Inflammatory macrophage treated with lipopolysaccharide for 1 hour (primary cell): ENCODE results near the gene FAM50B.

Experiments
- DNase-seq, 2 donors: peaks; one replicate each; pipeline ENCODE4 v3.0.0-alpha.2; 2020 to 2022

FAM50B gene

GRCh38 chr6:3875486-3875885 is 26.3 kb downstream of the FAM50B start:
- no peak for DNase-seq

DNA sequence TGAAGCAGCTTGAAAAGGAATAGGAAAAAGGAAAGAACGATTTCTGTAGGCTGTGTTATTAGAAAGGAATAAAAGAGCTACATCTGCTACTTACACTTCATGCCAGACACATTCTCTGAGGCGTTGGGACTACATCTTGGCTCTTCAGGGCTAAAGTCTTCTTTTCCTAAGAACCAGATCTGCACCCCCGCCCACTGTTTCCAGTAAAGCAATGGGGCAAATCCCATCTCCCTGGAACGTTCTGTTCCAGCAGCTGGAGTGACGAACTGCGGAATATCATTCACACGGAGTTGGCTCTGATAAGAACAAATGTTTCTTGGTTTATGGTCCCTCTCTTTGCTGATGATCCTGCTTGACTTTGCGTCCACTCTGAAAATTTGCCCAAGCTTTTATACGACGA is 26.9 kb downstream of the FAM50B start:
- DNase-seq: no peak

DNA sequence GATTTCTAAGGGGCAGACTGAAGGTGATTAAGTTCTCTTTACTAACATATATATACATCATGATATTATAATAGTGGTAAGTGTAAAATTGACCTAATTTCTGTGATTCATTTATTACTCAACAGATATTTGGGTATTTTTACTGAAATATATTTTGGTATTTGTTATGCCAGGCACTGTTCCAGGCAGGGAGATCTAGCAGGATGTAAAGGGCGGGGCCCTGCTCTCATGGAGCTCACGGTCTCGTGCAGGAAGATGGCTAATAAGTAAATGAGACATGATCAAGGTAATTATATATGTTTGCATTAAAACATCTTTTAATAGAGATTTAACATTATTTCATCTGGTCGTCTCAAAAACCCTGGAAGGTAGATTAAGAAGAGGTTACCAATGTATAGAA is 27.7 kb downstream of the FAM50B start:
- DNase-seq: no peak

GRCh38 chr6:3878048-3878666 is 29.0 kb downstream of the FAM50B start:
- peak in 1 of 2 donors; percentile 31 for DNase-seq

DNA sequence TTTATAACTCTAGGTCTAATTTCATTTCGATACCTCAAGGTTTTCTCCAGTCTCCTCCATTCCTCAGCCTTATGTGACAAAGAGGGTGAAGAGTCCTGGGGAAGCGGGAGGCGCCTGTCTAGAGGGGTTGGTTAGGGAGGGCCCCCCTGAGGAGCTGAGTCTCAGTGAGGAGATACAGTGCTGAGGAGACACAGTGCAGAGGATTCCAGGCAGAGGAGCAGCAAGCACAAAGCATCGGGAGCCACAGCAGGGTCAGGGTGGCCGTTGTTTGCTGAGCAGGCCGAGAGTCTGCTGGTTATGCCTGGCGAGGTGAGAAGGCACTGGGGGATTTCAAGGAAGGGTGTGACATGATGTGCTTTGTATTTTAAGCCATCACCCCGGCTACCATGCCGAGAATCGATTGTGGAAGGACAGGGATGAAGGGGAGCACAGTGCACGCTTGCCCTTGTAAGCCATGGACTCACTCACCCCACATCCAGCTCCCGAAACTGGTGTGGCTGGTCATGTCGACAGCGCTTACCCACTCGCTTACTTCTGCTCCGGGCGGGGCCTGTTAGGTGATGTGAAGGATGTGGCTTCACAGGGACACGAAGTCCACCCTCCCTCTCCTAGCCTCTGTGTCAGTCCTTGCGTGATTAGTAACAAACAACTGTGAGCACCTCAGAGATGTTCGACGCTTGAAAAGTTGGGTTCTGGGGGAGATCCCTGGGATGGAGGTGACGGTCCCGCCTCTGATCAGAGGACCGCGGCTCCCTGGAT is 30.2 kb downstream of the FAM50B start:
- DNase-seq: no peak

DNA sequence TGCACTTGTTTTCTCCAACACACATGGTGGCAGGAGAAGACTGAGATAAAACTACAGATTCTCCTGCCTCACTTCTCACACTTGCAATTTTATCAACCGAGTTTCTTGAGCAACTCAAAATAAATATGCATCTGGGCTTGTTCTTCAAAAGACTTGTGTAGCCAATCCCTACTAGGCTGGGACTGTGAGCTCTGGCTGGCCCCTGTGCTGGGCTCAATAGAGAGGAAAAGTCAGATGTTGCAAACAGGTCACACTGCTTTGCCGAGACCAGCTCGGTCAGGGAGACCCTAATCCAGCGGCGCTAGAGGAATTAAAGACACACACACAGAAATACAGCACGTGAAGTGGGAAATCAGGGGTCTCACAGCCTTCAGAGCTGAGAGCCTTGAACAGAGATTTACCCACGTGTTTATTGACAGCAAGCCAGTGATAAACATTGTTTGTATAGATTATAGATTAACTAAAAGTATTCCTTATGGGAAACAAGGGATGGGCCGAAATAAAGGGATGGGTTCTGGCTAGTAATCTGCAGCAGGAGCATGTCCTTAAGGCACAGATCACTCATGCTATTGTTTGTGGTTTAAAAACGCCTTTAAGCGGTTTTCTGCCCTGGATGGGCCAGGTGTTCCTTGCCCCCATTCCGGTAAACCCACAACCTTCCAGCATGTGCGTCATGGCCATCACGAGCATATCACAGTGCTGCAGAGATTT is 32.7 kb downstream of the FAM50B start:
- no peak for DNase-seq

DNA sequence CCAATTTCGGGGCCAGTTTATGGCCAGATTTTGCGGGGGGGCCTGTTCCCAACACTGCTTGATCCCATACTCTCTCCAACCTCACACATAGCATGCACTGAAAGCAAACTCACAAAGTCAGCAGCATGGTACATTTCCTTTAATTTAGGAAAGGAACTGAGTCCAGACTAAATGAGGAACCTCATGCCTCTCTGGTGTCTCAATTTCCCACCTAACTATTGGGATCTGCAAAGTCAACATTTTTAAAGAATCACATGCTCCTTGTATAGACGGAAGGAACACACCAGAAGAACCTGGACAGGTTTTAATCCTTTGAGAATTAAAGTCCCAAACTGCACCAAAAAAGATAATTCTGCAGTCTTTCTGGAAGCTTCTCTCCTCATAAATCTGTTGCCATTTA is 33.3 kb downstream of the FAM50B start:
- DNase-seq: peak; percentile 7 to 20

DNA sequence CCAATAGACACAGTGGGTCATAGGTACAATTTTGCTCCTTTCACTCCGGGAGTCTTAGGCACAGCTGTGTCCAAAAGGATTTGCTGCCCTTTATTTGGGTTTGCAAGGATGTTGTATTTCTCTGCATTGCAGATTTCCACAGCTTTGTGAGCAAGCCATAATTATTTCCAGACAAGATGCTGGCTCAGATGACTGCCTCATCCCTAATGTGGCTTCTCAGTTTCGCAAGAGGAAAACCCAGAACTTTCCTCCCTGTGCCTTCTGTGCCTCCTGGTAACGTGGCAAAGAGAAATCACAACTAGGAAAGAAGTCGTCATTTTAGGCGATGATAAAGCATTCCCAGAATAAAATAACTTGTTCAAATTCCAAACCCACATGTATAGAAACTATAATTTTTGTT is 33.7 kb downstream of the FAM50B start:
- peak; percentile 7 to 18 for DNase-seq

GRCh38 chr6:3884007-3884745 is 35.0 kb downstream of the FAM50B start:
- DNase-seq: no peak

GRCh38 chr6:3885262-3886036 is 36.3 kb downstream of the FAM50B start:
- DNase-seq: no peak

DNA sequence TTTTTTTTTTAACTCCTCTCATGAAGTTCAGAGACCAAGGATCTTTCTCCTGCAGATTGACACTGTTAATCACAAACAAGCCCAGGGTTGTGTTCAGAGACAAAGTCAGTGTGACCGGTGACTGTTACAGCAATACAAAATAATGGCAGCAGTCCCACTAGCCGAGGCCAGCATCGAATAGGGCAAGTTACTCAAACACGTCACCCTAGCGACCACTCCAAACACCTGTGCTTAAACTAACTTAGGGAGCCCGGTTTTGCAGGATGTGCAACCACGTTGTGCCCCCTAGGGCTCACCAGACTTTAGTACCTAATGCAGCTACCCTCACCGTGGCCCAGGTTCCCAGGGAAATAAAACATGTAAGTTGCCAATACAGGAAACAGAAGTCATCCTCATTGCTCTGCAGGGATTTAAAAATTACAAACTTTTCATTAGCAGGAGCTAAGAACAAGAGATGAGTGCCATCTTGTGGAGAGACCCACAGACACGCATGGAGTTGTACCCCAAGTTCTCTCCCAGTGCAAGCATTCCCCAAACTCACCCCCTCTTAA is 38.1 kb downstream of the FAM50B start:
- peak; percentile 30 to 38 for DNase-seq

- DNase-seq: no peak
These were observed 39.2 kb downstream of the FAM50B start for GRCh38 chr6:3888153-3888957.

DNA sequence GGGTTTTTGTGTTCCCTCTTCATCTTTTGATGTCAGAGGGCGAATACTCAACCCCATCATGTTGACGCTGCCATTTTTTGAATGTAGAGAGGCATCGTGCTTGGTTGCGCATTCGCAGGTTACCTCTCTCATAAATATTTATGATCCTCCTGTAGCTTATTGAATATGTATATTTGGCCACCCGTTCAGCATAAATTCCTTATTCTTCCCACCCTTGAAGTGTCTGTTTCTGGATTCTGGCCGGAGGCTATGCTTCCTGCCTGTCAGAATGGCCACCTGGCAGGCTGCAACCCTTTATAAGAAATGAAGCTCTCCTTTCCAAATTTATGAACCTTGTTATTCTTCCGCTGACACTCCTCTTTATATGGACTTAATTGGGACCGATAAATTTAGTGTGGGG is 40.9 kb downstream of the FAM50B start:
- no peak for DNase-seq

DNA sequence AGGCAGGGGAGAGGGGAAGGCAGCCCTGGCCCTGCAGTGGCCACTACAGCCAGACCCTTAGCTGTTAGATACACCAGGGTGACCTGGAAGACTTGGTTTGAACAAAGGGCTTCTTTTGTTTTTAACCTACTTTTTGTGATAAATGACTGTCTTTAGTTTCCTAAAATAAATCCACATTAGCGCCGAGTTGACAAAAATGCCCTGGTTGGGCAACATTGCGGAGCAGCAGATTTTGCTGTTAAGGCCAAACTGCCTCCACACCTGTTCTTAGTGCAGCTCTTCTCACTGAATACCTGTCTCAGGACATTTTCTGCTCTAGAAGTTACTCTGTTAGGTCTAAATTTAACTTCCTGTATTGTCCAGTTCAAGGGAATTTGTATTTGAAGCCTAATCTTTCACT is 42.7 kb downstream of the FAM50B start:
- DNase-seq: no peak

GRCh38 chr6:3892603-3893002 is 43.4 kb downstream of the FAM50B start:
- no peak for DNase-seq

DNA sequence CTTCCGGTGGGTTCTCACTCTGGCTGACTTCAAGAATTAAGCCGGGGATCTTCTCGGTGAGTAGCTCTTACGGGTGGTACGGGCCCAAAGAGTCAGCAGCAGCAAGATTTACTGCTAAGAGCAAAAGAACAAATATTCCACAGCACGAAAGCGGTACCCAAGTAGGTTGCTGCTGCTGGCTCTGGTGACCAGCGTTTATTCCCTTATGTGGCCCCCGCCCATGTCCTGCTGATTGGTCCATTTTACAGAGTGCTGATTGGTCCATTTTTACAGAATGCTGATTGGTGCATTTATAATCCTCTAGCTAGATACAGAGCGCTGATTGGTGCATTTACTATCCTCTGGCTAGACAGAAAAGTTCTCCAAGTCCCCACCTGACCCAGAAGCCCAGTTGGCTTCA is 44.3 kb downstream of the FAM50B start:
- no peak for DNase-seq

- no peak for DNase-seq
These were observed 44.7 kb downstream of the FAM50B start for GRCh38 chr6:3893917-3894316.

- DNase-seq: no peak
These were observed 45.6 kb downstream of the FAM50B start for GRCh38 chr6:3894590-3895311.

DNA sequence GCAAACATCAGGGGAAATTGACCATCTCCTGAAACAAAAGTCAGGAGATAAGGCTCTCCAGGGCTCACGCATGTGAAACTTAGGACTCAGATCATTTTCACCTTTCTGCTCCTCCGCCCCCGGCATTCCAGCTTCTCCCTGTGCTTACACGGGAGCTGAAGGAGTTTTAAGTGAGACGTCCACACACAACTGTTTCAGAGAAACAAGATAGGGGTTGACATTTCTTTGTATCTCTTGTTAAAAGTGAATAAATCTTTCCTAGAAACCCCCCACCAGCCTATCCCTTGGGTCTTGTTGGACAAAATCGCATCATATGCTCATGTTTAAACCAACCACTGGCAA is 46.1 kb downstream of the FAM50B start:
- no peak for DNase-seq

DNA sequence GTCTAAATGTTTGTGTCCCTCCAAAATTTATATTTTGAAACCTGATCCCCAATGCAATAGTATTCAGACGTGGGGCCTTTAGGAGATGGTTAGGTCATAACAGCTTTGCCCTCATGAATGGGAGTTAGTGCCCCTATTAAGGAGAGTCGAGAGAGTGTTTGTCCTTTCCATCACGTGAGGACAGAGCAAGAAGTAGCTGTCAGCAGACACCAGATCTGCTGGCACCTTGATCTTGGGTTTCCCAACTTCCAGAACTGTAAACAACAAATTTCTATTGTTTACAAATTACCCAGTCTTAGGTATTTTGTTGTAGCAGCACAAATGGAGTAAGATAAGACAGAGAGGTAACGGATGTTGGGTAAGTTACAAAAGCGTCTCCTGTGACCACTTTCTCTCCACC is 46.6 kb downstream of the FAM50B start:
- DNase-seq: no peak
